Stimulated activated effector memory CD8-positive, alpha-beta T cell treated with anti-CD3 and anti-CD28 coated beads, Interleukin-12 subunit alpha, Interleukin-12 subunit beta, amount 100 ng/mL, for 72 hours (primary cell): ENCODE data around the gene GAS5.
"Not testable (repeated sequence)": the region's sequence is repeated elsewhere in the genome, so short reads cannot be mapped to it uniquely, and the experiment has no call there.

Experiments used
- ATAC-seq: fragments of 150-1000 bp; cut with Tn5 transposase; 2 replicates; pipeline ENCODE4 v1.10.0; 2021
- DNase-seq, 2 donors: peaks; one replicate each; pipeline ENCODE4 v3.0.0; 2021 to 2022; ENCODE audit warnings: low spot score in 2 of 2
- H3K27ac Mint-ChIP-seq: one replicate; pipeline ENCODE4 v1.8.0; 2022; ENCODE audit warnings: mild to moderate bottlenecking, mixed read lengths
- H3K36me3 Mint-ChIP-seq: one replicate; pipeline ENCODE4 v1.8.0; 2022; ENCODE audit warnings: mild to moderate bottlenecking, mixed read lengths
- H3K4me1 Mint-ChIP-seq: one replicate; pipeline ENCODE4 v1.8.0; 2022; ENCODE audit warnings: mixed read lengths
- H3K4me3 Mint-ChIP-seq: one replicate; pipeline ENCODE4 v1.8.0; 2022; ENCODE audit warnings: mild to moderate bottlenecking, mixed read lengths
- H3K9me3 Mint-ChIP-seq: one replicate; pipeline ENCODE4 v1.8.0; 2022; ENCODE audit warnings: mixed read lengths

The GAS5 gene

GRCh38 chr1:173884701-173885100 is 16.9 kb upstream of the GAS5 start:
- Mint-ChIP-seq H3K4me1 (peaks cover 15% of the 10 kb centered on the region), H3K9me3 (no peaks in the 10 kb centered on the region), H3K4me3 (no peak overlapping the region), H3K36me3 (peaks cover 14% of the 10 kb centered on the region), H3K27ac (peak overlapping the region; percentile 79)
- ATAC-seq (no peak), DNase-seq (no peak)

GRCh38 chr1:173881117-173881516 is 13.3 kb upstream of the GAS5 start:
- H3K9me3 Mint-ChIP-seq, H3K4me1 Mint-ChIP-seq, H3K27ac Mint-ChIP-seq, DNase-seq, ATAC-seq, H3K4me3 Mint-ChIP-seq: not testable (repeated sequence)
- peaks cover 35% of the 10 kb centered on the region for H3K36me3 Mint-ChIP-seq

GRCh38 chr1:173878251-173878650 is 10.5 kb upstream of the GAS5 start:
- Mint-ChIP-seq H3K27ac (peak overlapping the region; percentile 10), H3K9me3 (no peaks in the 10 kb centered on the region), H3K4me3 (no peak overlapping the region), H3K4me1 (peaks cover 4% of the 10 kb centered on the region), H3K36me3 (peaks cover 53% of the 10 kb centered on the region)
- no peak for DNase-seq
- no peak for ATAC-seq

- peaks cover 7% of the 10 kb centered on the region for H3K4me1 Mint-ChIP-seq
- peaks cover 57% of the 10 kb centered on the region for H3K36me3 Mint-ChIP-seq
- no peak overlapping the region for H3K4me3 Mint-ChIP-seq
- DNase-seq (no peak), ATAC-seq (no peak)
- H3K9me3 Mint-ChIP-seq, result no peaks in the 10 kb centered on the region
- no peak overlapping the region for H3K27ac Mint-ChIP-seq
These were observed 8.9 kb upstream of the GAS5 start for GRCh38 chr1:173876732-173877131.

- Mint-ChIP-seq H3K9me3 (no peaks in the 10 kb centered on the region), H3K4me3 (peak overlapping the region; percentile 94), H3K4me1 (peaks cover 37% of the 10 kb centered on the region), H3K27ac (peak overlapping the region; percentile 88), H3K36me3 (peaks cover 71% of the 10 kb centered on the region)
- no peak for DNase-seq
- ATAC-seq, result no peak
These were observed 3.7 kb upstream of the GAS5 start for GRCh38 chr1:173871500-173871899.

GRCh38 chr1:173871091-173871490 is 3.3 kb upstream of the GAS5 start:
- peaks cover 71% of the 10 kb centered on the region for H3K36me3 Mint-ChIP-seq
- DNase-seq (no peak), ATAC-seq (no peak)
- H3K9me3 Mint-ChIP-seq, result no peaks in the 10 kb centered on the region
- H3K4me3 Mint-ChIP-seq, result peak overlapping the region; percentile 94
- H3K4me1 Mint-ChIP-seq, result peaks cover 41% of the 10 kb centered on the region
- H3K27ac Mint-ChIP-seq, result peak overlapping the region; percentile 88

GRCh38 chr1:173870252-173871075 is 2.7 kb upstream of the GAS5 start:
- Mint-ChIP-seq H3K27ac (peak overlapping the region; percentile 88), H3K36me3 (peaks cover 71% of the 10 kb centered on the region), H3K9me3 (no peaks in the 10 kb centered on the region), H3K4me1 (peaks cover 47% of the 10 kb centered on the region), H3K4me3 (peak overlapping the region; percentile 94)
- ATAC-seq, result peak; percentile 50
- peak in 1 of 2 donors; percentile 75 for DNase-seq

GRCh38 chr1:173869021-173869359 is 1.2 kb upstream of the GAS5 start:
- Mint-ChIP-seq H3K4me3 (peak overlapping the region; percentile 94), H3K27ac (peak overlapping the region; percentile 99), H3K36me3 (peaks cover 74% of the 10 kb centered on the region), H3K9me3 (no peaks in the 10 kb centered on the region), H3K4me1 (peaks cover 62% of the 10 kb centered on the region)
- no peak for DNase-seq
- no peak for ATAC-seq

GRCh38 chr1:173868266-173869020 is 654 bp upstream of the GAS5 start, which contains the start of gene ZBTB37:
ZBTB37 (plus strand) TSS chr1:173868380; CDS start chr1:173870226, 1,846 bp downstream.
- peaks cover 74% of the 10 kb centered on the region for H3K36me3 Mint-ChIP-seq
- peaks cover 65% of the 10 kb centered on the region for H3K4me1 Mint-ChIP-seq
- no peaks in the 10 kb centered on the region for H3K9me3 Mint-ChIP-seq
- ATAC-seq (peak; percentile 75), DNase-seq (peak; percentile 84 to 97)
- H3K4me3 Mint-ChIP-seq, result peak within 1 kb of the TSS; percentile 94
- peak within 1 kb of the TSS; percentile 99 for H3K27ac Mint-ChIP-seq

GRCh38 chr1:173867141-173867752 is 542 bp downstream of the GAS5 start:
- no peak for DNase-seq

GRCh38 chr1:173866413-173867115 is 1.2 kb downstream of the GAS5 start:
- Mint-ChIP-seq H3K27ac (peak overlapping the region; percentile 99), H3K4me1 (peaks cover 72% of the 10 kb centered on the region), H3K9me3 (no peaks in the 10 kb centered on the region), H3K4me3 (peak overlapping the region; percentile 94), H3K36me3 (peaks cover 86% of the 10 kb centered on the region)
- no peak for ATAC-seq
- no peak for DNase-seq

More at GRCh38 chr1:173867141-173867752, 542 bp downstream of the GAS5 start:
- ATAC-seq, result no peak
- peaks cover 72% of the 10 kb centered on the region for H3K4me1 Mint-ChIP-seq
- no peaks in the 10 kb centered on the region for H3K9me3 Mint-ChIP-seq
- H3K4me3 Mint-ChIP-seq, result peak overlapping the region; percentile 94
- H3K27ac Mint-ChIP-seq, result peak overlapping the region; percentile 99
- H3K36me3 Mint-ChIP-seq, result peaks cover 82% of the 10 kb centered on the region

- peak overlapping the region; percentile 99 for H3K27ac Mint-ChIP-seq
- no peak for DNase-seq
- H3K4me1 Mint-ChIP-seq, result peaks cover 67% of the 10 kb centered on the region
- H3K9me3 Mint-ChIP-seq, result no peaks in the 10 kb centered on the region
- no peak for ATAC-seq
- peak overlapping the region; percentile 94 for H3K4me3 Mint-ChIP-seq
- H3K36me3 Mint-ChIP-seq, result peaks cover 89% of the 10 kb centered on the region
These were observed 2.2 kb downstream of the GAS5 start for GRCh38 chr1:173865468-173866164.

- H3K36me3 Mint-ChIP-seq, result peaks cover 96% of the 10 kb centered on the region
- H3K9me3 Mint-ChIP-seq, result no peaks in the 10 kb centered on the region
These were observed 3.5 kb downstream of the GAS5 start for GRCh38 chr1:173864179-173864867.

More at GRCh38 chr1:173864179-173864867, 3.5 kb downstream of the GAS5 start:
- no peak for DNase-seq
- H3K4me1 Mint-ChIP-seq, result peaks cover 59% of the 10 kb centered on the region
- peak overlapping the region; percentile 94 for H3K4me3 Mint-ChIP-seq
- H3K27ac Mint-ChIP-seq, result peak overlapping the region; percentile 99
- no peak for ATAC-seq
